ENCODE measurements around the gene GNA12. TPM values are rescaled to one million over a fixed set of nuclear protein-coding genes. Genes with fewer than 3 reads are reported as not detected.

The GNA12 gene
- total and polyA plus RNA-seq, 9 of the 15 experiments (the other 6 are each of a cell fraction or from before 2014, with no cell fraction given): 0.65 to 32.7 (median 9.6) TPM

DNA sequence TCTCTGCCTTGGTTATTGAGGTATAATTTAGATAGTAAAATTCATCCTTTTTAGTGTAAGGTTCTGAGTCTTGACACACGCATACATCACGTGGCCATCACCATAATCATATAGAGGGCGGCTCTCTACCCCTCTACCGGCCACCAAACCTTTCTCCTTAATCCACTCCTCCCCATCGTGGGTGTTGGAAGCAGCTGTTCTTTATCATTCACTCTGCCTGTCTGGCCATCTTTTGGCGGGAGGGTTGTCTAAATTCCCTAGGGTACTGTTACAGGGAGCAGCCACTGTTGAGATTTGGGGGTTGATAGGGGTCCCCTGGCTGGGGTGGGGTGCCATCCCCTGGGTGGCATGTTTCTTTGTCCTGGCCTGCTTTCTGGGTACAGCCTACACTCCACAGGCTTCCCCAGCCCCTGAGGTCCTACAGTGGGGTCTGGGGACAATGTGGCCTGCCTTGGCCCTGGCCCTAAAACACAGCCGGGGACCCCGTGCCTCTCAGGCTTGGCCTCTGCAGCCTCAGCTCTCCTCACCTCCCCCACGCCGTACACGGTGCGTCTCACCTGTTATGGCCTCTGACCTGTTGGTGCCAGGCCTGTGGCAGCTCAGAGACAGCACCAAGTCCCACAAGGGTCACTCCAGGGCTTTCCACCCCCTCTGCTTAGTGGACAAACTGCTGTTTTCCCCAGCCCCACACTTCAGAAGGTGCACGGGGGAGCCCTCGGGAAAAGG lies 138.6 kb downstream of the GNA12 start (continued):
- TF ChIP-seq, protein P1, sequence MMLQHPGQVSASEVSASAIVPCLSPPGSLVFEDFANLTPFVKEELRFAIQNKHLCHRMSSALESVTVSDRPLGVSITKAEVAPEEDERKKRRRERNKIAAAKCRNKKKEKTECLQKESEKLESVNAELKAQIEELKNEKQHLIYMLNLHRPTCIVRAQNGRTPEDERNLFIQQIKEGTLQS (IDR thresholded peaks at IDR 0.05): no peak
- TF ChIP-seq, protein P1 (CRISPR knock-in tag; conservative IDR thresholded peaks at IDR 0.05): no peak
- TF ChIP-seq EP300 (IDR thresholded peaks at IDR 0.05; ENCODE audit: low read length) (no peak), FOXK2 (conservative IDR thresholded peaks at IDR 0.05 in 1 of 2, IDR thresholded peaks at IDR 0.05 in 1 of 2; ENCODE audit: low read depth in 2 of 2) (no peak), HNRNPLL (IDR thresholded peaks at IDR 0.05; ENCODE audit: low read depth, low read length, poor library complexity, severe bottlenecking) (no peak)
- TF ChIP-seq, protein P2, sequence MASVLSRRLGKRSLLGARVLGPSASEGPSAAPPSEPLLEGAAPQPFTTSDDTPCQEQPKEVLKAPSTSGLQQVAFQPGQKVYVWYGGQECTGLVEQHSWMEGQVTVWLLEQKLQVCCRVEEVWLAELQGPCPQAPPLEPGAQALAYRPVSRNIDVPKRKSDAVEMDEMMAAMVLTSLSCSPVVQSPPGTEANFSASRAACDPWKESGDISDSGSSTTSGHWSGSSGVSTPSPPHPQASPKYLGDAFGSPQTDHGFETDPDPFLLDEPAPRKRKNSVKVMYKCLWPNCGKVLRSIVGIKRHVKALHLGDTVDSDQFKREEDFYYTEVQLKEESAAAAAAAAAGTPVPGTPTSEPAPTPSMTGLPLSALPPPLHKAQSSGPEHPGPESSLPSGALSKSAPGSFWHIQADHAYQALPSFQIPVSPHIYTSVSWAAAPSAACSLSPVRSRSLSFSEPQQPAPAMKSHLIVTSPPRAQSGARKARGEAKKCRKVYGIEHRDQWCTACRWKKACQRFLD (CRISPR knock-in tag; IDR thresholded peaks at IDR 0.05): no peak

DNA sequence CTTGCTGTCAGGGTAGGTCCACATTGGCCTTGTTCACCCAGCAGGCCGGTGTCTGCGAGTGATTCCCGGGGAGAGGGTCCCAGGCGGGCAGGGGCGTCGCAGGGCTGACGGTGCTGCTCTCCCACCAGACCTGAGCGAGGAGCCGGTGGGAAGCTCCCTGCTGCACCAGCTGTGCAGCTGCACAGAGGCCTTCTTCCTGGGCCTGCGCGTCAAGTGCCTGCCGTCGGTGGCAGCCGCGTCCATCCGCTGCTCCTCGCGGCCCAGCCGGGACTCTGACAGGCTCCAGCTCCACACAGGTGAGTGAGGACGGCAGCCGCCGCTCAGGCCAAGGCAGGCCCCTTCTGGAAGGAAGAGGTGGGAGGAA lies 141.5 kb downstream of the GNA12 start:
- Histone ChIP-seq H4K20me1 (replicated peaks; ENCODE audit: control insufficient read depth, insufficient read depth, low read length) (peaks cover 7% of the 10 kb centered on the region; the same call in 1 of the 2 replicates), H3K4me2 (ENCODE audit: insufficient read depth, low read length) (no peak overlapping the region), H3K4me3 (no peak overlapping the region), H3K9me3 (replicated peaks; ENCODE audit: control insufficient read depth, insufficient read depth, low read depth, low read length) (no peaks in the 10 kb centered on the region), H3K27me3 (ENCODE audit: control insufficient read depth in 2 of 2, insufficient read depth in 2 of 2, low read length in 2 of 2) (peaks cover 36 to 65% of the 10 kb centered on the region in 2 experiments; a peak in 4 of 5 replicates), H3K9me1 (ENCODE audit: control insufficient read depth, insufficient read depth, low read length) (no peaks in the 10 kb centered on the region), H2AFZ (ENCODE audit: low read depth, low read length) (no peak overlapping the region), H3K79me2 (ENCODE audit: control insufficient read depth, insufficient read depth, low read length) (no peaks in the 10 kb centered on the region), H3K27ac (ENCODE audit: extremely low read depth, low read depth, low read length) (no peak overlapping the region), H3K36me3 (ENCODE audit: control insufficient read depth, insufficient read depth, low read length) (no peaks in the 10 kb centered on the region), H3K4me1 (replicated peaks in 1 of 2; ENCODE audit: control insufficient read depth in 2 of 2, insufficient read depth in 2 of 2, low read length in 2 of 2) (peaks cover 0 to 25% of the 10 kb centered on the region in 2 experiments; a peak in 1 of 5 replicates), H3K9ac (ENCODE audit: insufficient read depth in 1 of 2, low read depth in 2 of 2, low read length in 2 of 2) (no peak overlapping the region)
- FAIRE-seq: no peak
- intact Hi-C loops (cut with micrococcal nuclease) (no loop called here), in situ Hi-C loops (cut with MboI) (no loop called here)
- TF ChIP-seq E2F3 (CRISPR knock-in tag; IDR thresholded peaks at IDR 0.05) (no peak), NEUROD1 (IDR thresholded peaks at IDR 0.05; ENCODE audit: borderline replicate concordance, low read depth, low read length, partially characterized antibody) (no peak), NRF1 (conservative IDR thresholded peaks at IDR 0.05 in 1 of 2, IDR thresholded peaks at IDR 0.05 in 1 of 2) (peak in 1 of 2 experiments; percentile 38; a peak in 2 of 4 replicates), GATAD2B (IDR thresholded peaks at IDR 0.05; ENCODE audit: borderline replicate concordance) (no peak), ZNF830 (CRISPR knock-in tag; IDR thresholded peaks at IDR 0.05) (no peak)
- WGBS (ENCODE audit: insufficient coverage, low coverage, missing lambda C conversion rate): 18% methylated on average over 18 of the region's 22 CpGs
- BruUV-seq (replicated peaks): no TSS peak
- ATAC-seq: no peak
- no peak for DNase-seq (ENCODE audit: extremely low read depth in 1 of 4, low spot score in 3 of 4)
- POLR2A ChIA-PET: interaction anchor here (0.7 kb wide), 1 partner anchor 144 kb away, joined by 3 read pairs; the partner anchor contains the start of gene IQCE
- CTCF ChIA-PET (ENCODE audit: low intra/inter-chr PET ratio): no interaction called here

Measured in K562 (cell line).